Body of pancreas (tissue), 4 donors: ENCODE data around the gene PCDHB9.
"Not testable (repeated sequence)": the region's sequence is repeated elsewhere in the genome, so short reads cannot be mapped to it uniquely, and the experiment has no call there.

Source experiments
- POLR2A ChIP-seq, 3 donors: fragments of 450-650 bp; IDR thresholded peaks; one replicate each; pipeline ENCODE4 v1.6.1; 2016; ENCODE audit warnings: antibody characterized with exemption in 3 of 3, mild to moderate bottlenecking in 2 of 3
- TF ChIP-seq, protein P1 (sequence below), 7 experiments: fragments of 450-650 bp in 4 of 7; fragments of 200-600 bp in 3 of 7; sonication (generic) in 3 of 7; IDR thresholded peaks; one replicate each; pipeline ENCODE4 v1.5.1; 2016 to 2019; ENCODE audit warnings: antibody characterized with exemption in 7 of 7

GRCh38 chr5:141214583-141214982 lies 27.6 kb downstream of the PCDHB9 start:
- TF ChIP-seq, protein P1, sequence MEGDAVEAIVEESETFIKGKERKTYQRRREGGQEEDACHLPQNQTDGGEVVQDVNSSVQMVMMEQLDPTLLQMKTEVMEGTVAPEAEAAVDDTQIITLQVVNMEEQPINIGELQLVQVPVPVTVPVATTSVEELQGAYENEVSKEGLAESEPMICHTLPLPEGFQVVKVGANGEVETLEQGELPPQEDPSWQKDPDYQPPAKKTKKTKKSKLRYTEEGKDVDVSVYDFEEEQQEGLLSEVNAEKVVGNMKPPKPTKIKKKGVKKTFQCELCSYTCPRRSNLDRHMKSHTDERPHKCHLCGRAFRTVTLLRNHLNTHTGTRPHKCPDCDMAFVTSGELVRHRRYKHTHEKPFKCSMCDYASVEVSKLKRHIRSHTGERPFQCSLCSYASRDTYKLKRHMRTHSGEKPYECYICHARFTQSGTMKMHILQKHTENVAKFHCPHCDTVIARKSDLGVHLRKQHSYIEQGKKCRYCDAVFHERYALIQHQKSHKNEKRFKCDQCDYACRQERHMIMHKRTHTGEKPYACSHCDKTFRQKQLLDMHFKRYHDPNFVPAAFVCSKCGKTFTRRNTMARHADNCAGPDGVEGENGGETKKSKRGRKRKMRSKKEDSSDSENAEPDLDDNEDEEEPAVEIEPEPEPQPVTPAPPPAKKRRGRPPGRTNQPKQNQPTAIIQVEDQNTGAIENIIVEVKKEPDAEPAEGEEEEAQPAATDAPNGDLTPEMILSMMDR (IDR thresholded peaks at IDR 0.05) = not testable (repeated sequence)
- TF ChIP-seq POLR2A (IDR thresholded peaks at IDR 0.05) = not testable (repeated sequence)
